Colonic mucosa (tissue), 4 donors: ENCODE measurements around the gene PYGM. TPM values are rescaled to one million over a fixed set of nuclear protein-coding genes. Genes with fewer than 3 reads are reported as not detected.

Source experiments
- DNase-seq: peaks from one replicate; pipeline ENCODE4 v3.0.0-alpha.2; 2020
- H3K27ac ChIP-seq: fragments of 200-600 bp; one replicate; pipeline ENCODE4 v1.8.0; 2021
- H3K27me3 ChIP-seq: fragments of 200-600 bp; one replicate; pipeline ENCODE4 v1.8.0; 2021
- H3K36me3 ChIP-seq: fragments of 200-600 bp; one replicate; pipeline ENCODE4 v1.8.0; 2021
- H3K4me1 ChIP-seq: fragments of 200-600 bp; one replicate; pipeline ENCODE4 v1.8.0; 2021; ENCODE audit warnings: mild to moderate bottlenecking
- H3K4me3 ChIP-seq: fragments of 200-600 bp; one replicate; pipeline ENCODE4 v1.8.0; 2021
- H3K9ac ChIP-seq, 2 donors: one replicate each; pipeline ENCODE4 v1.7.0; 2013; ENCODE audit warnings: control low read depth in 2 of 2, low read depth in 2 of 2, low read length in 2 of 2
- H3K9me3 ChIP-seq: fragments of 200-600 bp; one replicate; pipeline ENCODE4 v1.8.0; 2021
- intact Hi-C: fragments of 100-400 bp; cut with DNase I; formaldehyde crosslinking; loops from one replicate; pipeline ENCODE4 v1.14.1; 2022
- total RNA-seq, 2 donors: library from RNA; stranded (reverse); fragmentation: NEBNext Ultra II Directional in 1 of 2; extraction: Animal tissue kit (Norgen Biotek cat#: 25700) in 1 of 2; gene quantifications; one replicate each; pipeline ENCODE4 v1.2.1, GENCODE V29; 2021
- TF ChIP-seq, protein P1 (sequence below): fragments of 200-600 bp; IDR thresholded peaks from one replicate; pipeline ENCODE4 v1.8.0; 2022; ENCODE audit warnings: antibody characterized with exemption, mild to moderate bottlenecking
- donor health status: healthy.
- donor health status: DM: no; HTN: no; CAD: no.
- donor health status: DM: no; HTN: no; CAD: no.

PYGM gene
- total RNA-seq, 2 donors from 2014 or later: 1.6 to 2.7 TPM

DNA sequence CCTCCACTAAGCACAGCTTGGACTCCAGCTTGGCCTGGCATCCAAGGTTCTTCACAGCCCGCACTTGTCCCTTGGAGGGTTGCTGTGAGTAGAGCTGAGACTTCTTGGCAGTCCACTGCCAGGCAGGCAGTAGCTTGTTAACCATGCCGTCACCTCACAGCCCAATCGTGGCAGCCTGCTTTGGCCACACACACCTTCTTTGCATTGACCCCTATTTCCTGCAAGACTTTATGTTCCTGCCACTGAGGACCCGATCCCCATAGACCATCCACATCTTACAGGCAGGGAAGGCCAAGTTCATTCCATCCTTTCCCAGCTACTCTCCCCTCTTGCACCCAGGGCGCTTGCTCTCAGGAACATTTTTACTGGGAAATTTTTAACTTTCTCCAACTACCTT is 2.5 kb upstream of the PYGM start:
- Histone ChIP-seq H3K4me1 (peaks cover 7% of the 10 kb centered on the region), H3K27ac (no peak overlapping the region)

DNA sequence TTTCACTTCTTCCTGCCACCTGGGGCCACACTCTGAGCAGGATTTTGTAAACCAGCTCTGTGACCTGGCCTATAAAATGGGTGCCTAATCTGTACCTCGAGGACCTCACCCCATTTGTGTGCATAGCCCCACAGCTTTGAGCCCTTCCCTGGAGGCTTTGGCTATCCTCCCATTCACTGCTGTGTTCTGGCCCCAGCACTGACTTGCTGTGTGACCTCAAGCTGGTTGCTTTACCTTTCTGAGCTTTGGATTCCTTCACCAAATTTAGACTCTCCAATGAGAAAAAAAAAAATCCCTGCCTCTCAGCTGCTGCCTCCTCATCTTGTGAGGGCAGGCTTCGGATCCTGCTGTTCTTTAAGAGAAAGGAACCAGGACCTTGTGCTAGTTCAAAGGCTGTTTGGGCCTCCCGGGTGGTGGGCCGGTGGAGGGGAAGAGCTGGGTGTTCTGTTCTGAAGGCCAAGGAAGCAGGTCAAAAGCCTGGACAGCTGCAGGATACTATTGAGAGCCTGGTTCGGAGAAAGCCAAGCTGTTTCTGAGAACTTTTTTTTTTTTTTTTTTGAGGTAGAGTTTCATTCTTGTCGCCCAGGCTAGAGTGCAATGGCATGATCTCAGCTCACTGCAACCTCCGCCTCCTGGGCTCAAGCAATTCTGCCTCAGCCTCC is 1.1 kb upstream of the PYGM start:
- intact Hi-C loops: no loop called here
- DNase-seq: no peak
- H3K4me1 ChIP-seq: peaks cover 7% of the 10 kb centered on the region
- no peak overlapping the region for H3K27ac ChIP-seq
- H3K4me3 ChIP-seq: no peak overlapping the region
- no peak overlapping the region for H3K9ac ChIP-seq
- H3K9me3 ChIP-seq: no peaks in the 10 kb centered on the region
- TF ChIP-seq, protein P1, sequence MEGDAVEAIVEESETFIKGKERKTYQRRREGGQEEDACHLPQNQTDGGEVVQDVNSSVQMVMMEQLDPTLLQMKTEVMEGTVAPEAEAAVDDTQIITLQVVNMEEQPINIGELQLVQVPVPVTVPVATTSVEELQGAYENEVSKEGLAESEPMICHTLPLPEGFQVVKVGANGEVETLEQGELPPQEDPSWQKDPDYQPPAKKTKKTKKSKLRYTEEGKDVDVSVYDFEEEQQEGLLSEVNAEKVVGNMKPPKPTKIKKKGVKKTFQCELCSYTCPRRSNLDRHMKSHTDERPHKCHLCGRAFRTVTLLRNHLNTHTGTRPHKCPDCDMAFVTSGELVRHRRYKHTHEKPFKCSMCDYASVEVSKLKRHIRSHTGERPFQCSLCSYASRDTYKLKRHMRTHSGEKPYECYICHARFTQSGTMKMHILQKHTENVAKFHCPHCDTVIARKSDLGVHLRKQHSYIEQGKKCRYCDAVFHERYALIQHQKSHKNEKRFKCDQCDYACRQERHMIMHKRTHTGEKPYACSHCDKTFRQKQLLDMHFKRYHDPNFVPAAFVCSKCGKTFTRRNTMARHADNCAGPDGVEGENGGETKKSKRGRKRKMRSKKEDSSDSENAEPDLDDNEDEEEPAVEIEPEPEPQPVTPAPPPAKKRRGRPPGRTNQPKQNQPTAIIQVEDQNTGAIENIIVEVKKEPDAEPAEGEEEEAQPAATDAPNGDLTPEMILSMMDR: no peak
- H3K36me3 ChIP-seq: peaks cover 14% of the 10 kb centered on the region
- H3K27me3 ChIP-seq: no peaks in the 10 kb centered on the region

More for the DNA sequence above, 2.5 kb upstream of the PYGM start:
- no peak for DNase-seq
- Histone ChIP-seq H3K27me3 (no peaks in the 10 kb centered on the region), H3K9ac (no peak overlapping the region), H3K4me3 (no peak overlapping the region), H3K9me3 (no peaks in the 10 kb centered on the region), H3K36me3 (peaks cover 25% of the 10 kb centered on the region)
- intact Hi-C loops: no loop called here
- TF ChIP-seq, protein P1: no peak

DNA sequence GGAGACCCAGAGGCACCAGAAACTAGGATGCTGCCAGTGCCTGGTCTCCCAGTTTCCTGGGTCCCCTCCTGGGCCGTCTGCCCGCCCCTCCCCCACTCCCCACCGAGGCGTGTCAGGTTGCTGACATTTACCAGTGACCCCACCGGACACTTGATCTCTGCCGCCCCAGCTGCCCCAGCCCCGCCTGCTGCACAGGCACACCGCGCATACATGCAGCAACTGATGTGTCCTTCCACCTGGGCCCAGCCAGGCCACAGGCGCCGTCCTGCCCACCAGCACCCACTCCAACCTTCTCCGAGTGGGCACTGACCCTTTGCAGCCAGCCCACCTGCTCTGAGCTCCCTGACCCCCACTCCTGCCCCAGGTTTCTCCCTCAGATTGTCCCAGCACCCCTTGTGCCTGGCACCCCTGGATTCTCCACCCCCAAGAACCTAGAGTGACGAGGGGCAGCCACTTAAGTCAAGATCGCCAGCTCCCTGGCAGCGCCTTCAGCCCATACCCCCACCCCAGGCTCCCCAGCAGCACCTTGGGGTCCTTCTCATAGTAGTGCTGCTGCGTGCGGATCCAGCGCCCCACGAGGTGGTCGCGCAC is 548 bp downstream of the PYGM start:
- DNase-seq: no peak
- H3K9ac ChIP-seq: no peak overlapping the region
- no peak overlapping the region for H3K27ac ChIP-seq
- intact Hi-C loops: no loop called here
- H3K27me3 ChIP-seq: no peaks in the 10 kb centered on the region
- peaks cover 7% of the 10 kb centered on the region for H3K4me1 ChIP-seq
- H3K4me3 ChIP-seq: no peak overlapping the region
- TF ChIP-seq, protein P1: no peak
- H3K9me3 ChIP-seq: no peaks in the 10 kb centered on the region
- H3K36me3 ChIP-seq: peaks cover 4% of the 10 kb centered on the region

DNA sequence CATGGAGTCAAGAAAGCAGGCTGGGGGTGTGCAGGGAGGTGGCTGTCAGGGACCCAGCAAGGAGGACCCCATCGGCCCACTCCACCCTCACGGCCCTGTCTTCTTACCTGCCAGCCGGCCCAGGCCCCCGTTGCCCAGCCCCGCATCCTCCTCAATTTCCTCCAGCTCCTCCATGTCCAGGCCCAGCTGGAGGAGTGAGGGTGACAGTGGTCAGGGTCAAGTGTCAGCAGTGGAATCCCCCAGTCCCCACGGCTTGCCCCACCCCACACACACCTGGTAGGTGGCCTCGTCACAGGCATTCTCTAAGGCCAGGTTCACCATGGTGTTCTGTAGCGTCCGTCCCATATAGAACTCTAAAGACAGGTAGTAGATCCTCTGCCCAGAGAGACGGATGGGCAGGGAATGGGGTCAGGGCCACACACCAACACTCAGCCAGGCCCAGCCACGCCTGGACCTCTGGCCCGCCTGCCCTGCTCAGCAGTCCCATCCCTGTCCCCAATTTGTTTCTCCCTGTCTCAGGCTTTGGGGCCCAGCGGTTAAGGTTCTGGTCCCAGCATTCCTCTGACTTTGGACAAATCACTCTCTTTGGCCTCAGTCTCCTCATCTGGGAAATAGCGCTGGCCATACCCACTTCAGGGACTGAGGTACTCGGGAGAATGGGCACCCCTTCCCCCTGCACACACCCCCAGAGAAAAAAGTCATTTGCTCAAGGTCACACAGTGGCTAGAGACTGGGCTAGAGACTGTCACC is 1.3 kb downstream of the PYGM start:
- no peak overlapping the region for H3K9ac ChIP-seq
- H3K27me3 ChIP-seq: no peaks in the 10 kb centered on the region
- H3K4me1 ChIP-seq: peaks cover 5% of the 10 kb centered on the region
- H3K36me3 ChIP-seq: peaks cover under 1% of the 10 kb centered on the region
- no peak for DNase-seq
- no peaks in the 10 kb centered on the region for H3K9me3 ChIP-seq
- no peak overlapping the region for H3K27ac ChIP-seq
- H3K4me3 ChIP-seq: no peak overlapping the region
- TF ChIP-seq, protein P1: no peak
- intact Hi-C loops: no loop called here

DNA sequence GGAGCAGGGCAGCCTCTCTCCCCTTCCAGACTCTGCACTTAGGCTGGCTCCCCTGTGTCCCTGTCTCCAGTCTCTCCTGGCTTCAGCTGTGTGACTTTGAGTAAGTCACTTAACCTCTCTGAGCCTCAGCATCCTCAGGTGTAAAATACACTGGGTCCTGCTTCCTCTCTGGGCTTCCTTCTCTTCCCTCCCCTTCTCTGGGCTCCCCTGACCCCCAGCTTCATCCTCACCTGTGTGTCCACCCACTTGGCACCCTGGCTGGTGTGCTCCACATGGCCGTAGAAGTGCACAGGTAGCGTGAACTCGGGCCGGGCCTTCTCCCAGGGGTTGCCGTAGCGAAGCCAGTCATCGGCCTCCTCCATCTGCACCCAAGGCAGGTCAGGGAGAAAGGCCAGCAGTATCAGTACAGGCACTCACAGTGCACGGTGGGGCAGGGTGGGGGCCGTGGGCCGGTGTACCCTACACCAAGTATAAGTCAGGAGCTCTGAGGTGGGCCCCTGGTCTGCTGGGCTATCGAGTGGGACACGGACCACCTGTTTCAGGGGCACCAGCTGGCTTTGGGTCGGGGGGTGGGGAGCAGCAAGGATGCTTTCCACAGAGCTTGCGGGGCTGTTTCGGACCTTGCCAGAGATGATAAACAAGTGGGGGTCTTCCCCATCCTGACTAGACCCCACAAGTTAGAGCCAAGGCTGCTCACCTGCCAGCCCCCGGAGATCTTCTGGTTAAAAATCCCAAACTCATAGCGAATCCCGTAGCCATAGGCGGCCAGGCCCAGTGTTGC is 2.0 kb downstream of the PYGM start:
- H3K9ac ChIP-seq: no peak overlapping the region
- H3K4me3 ChIP-seq: no peak overlapping the region
- no peaks in the 10 kb centered on the region for H3K27me3 ChIP-seq
- no peaks in the 10 kb centered on the region for H3K4me1 ChIP-seq
- TF ChIP-seq, protein P1: no peak
- no peaks in the 10 kb centered on the region for H3K9me3 ChIP-seq
- no peak overlapping the region for H3K27ac ChIP-seq
- H3K36me3 ChIP-seq: no peaks in the 10 kb centered on the region
- no peak for DNase-seq
- intact Hi-C loops: no loop called here
